CD14-positive monocyte (primary cell): ENCODE results near the gene TCP11L1. TPM values are rescaled to one million over a fixed set of nuclear protein-coding genes. Genes with fewer than 3 reads are reported as not detected.

Experiments used
- DNase-seq, 3 donors: peaks; one replicate each; pipeline ENCODE4 v3.0.0-alpha.2; 2011 to 2022
- H2AFZ ChIP-seq: 2 replicates; pipeline ENCODE4 v1.6.0; 2012; ENCODE audit warnings: mild to moderate bottlenecking, low read depth, low read length, inconsistent platforms; ENCODE audit not compliant: insufficient read depth, poor library complexity, severe bottlenecking
- H3K27ac ChIP-seq, 2 donors: 1 replicate in 1 of 2; 2 replicates in 1 of 2; pipeline ENCODE4 v1.5.1; 2012 to 2013; ENCODE audit warnings: low read length in 2 of 2, control low read depth in 1 of 2, inconsistent platforms in 1 of 2, low read depth in 1 of 2, mild to moderate bottlenecking in 1 of 2
- H3K27me3 ChIP-seq, 2 donors: one replicate each; pipeline versions ENCODE4 v1.6.0 to v1.6.1; 2011 to 2013; ENCODE audit warnings: low read length in 2 of 2; ENCODE audit not compliant: control insufficient read depth in 2 of 2, insufficient read depth in 2 of 2
- H3K36me3 ChIP-seq, 2 donors: replicated peaks in 1 of 2; 1 replicate in 1 of 2; 2 replicates in 1 of 2; pipeline versions ENCODE4 v1.5.1 to v1.6.1; 2012 to 2013; ENCODE audit warnings: low read length in 2 of 2, control low read depth in 1 of 2, inconsistent platforms in 1 of 2, mild to moderate bottlenecking in 1 of 2; ENCODE audit not compliant: insufficient read depth in 2 of 2, control insufficient read depth in 1 of 2
- H3K4me1 ChIP-seq, 2 donors: 1 replicate in 1 of 2; 2 replicates in 1 of 2; pipeline versions ENCODE4 v1.5.1 to v1.6.1; 2012 to 2013; ENCODE audit warnings: low read length in 2 of 2, control low read depth in 1 of 2, inconsistent platforms in 1 of 2, mild to moderate bottlenecking in 1 of 2, moderate library complexity in 1 of 2; ENCODE audit not compliant: insufficient read depth in 2 of 2, control insufficient read depth in 1 of 2
- H3K4me2 ChIP-seq: replicated peaks from 2 replicates; pipeline ENCODE3; 2012; ENCODE audit warnings: low read length, moderate library complexity, mild to moderate bottlenecking; ENCODE audit not compliant: poor library complexity, severe bottlenecking; ENCODE audit errors: extremely low read depth
- H3K4me3 ChIP-seq, 3 experiments: fragments of 200-600 bp in 1 of 3; sonication (generic) in 1 of 3; replicated peaks in 1 of 3; 1 replicate in 2 of 3; 2 replicates in 1 of 3; pipeline ENCODE4 v1.5.1; 2011 to 2013; ENCODE audit warnings: low read length in 3 of 3, mild to moderate bottlenecking in 3 of 3, control low read depth in 2 of 3, low read depth in 2 of 3, inconsistent platforms in 1 of 3, moderate library complexity in 1 of 3
- H3K79me2 ChIP-seq: 2 replicates; pipeline ENCODE4 v1.6.0; 2012; ENCODE audit warnings: mild to moderate bottlenecking, control low read depth, inconsistent platforms, low read length, moderate library complexity; ENCODE audit not compliant: insufficient read depth
- H3K9ac ChIP-seq: 2 replicates; pipeline ENCODE4 v1.6.0; 2017; ENCODE audit warnings: low read length, mild to moderate bottlenecking; ENCODE audit not compliant: insufficient read depth, poor library complexity, severe bottlenecking
- H3K9me3 ChIP-seq, 2 donors: replicated peaks in 1 of 2; 1 replicate in 1 of 2; 2 replicates in 1 of 2; pipeline versions ENCODE4 v1.5.1 to v1.6.1; 2012 to 2013; ENCODE audit warnings: low read length in 2 of 2, control low read depth in 1 of 2; ENCODE audit not compliant: control insufficient read depth in 1 of 2, insufficient read depth in 1 of 2
- H4K20me1 ChIP-seq: 2 replicates; pipeline ENCODE4 v1.6.0; 2012; ENCODE audit warnings: mild to moderate bottlenecking, low read length, control low read depth, moderate library complexity; ENCODE audit not compliant: insufficient read depth
- H3K27ac Mint-ChIP-seq, 7 donors: one replicate each; pipeline ENCODE4 v1.8.0; 2020; ENCODE audit warnings: mild to moderate bottlenecking in 7 of 7, mixed read lengths in 7 of 7, moderate library complexity in 6 of 7, inconsistent platforms in 2 of 7
- H3K27me3 Mint-ChIP-seq, 3 donors: one replicate each; pipeline ENCODE4 v1.8.0; 2021 to 2022; ENCODE audit warnings: low read depth in 3 of 3, mild to moderate bottlenecking in 3 of 3, mixed read lengths in 3 of 3, moderate library complexity in 3 of 3, inconsistent platforms in 1 of 3
- H3K36me3 Mint-ChIP-seq, 2 donors: one replicate each; pipeline ENCODE4 v1.8.0; 2020; ENCODE audit warnings: mixed read lengths in 2 of 2, inconsistent platforms in 1 of 2, mild to moderate bottlenecking in 1 of 2
- H3K4me1 Mint-ChIP-seq: one replicate; pipeline ENCODE4 v1.8.0; 2020; ENCODE audit warnings: mild to moderate bottlenecking, mixed read lengths
- H3K4me3 Mint-ChIP-seq, 2 donors: one replicate each; pipeline ENCODE4 v1.8.0; 2020; ENCODE audit warnings: mild to moderate bottlenecking in 2 of 2, mixed read lengths in 2 of 2, moderate library complexity in 1 of 2
- H3K9me3 Mint-ChIP-seq, 7 donors: one replicate each; pipeline ENCODE4 v1.8.0; 2020 to 2022; ENCODE audit warnings: mixed read lengths in 7 of 7, mild to moderate bottlenecking in 6 of 7, moderate library complexity in 6 of 7, inconsistent platforms in 2 of 7
- WGBS: methylation state at CpG from one replicate; pipeline ENCODE4 v1.1.5; 2013; ENCODE audit warnings: missing lambda C conversion rate; ENCODE audit not compliant: insufficient coverage; 5-methylcytosine and 5-hydroxymethylcytosine counted together
- intact Hi-C, 2 donors: fragments of 100-400 bp; cut with micrococcal nuclease; formaldehyde crosslinking; loops; one replicate each; pipeline versions ENCODE4 v1.15.0 to v1.15.1; 2023
- polyA plus RNA-seq, 3 donors: library from polyadenylated mRNA; depleted of rRNA in 1 of 3; unstranded in 2 of 3; stranded (reverse) in 1 of 3; fragments of 300-500 nt in 2 of 3; fragments of >200 nt in 1 of 3; fragmentation: Illumina TruSeq in 2 of 3; gene quantifications; 1 replicate in 2 of 3; 2 replicates in 1 of 3; pipeline ENCODE4 v1.2.3, GENCODE V29; 2012 to 2021
- TF ChIP-seq, protein P1 (sequence below): fragments of 200-600 bp; IDR thresholded peaks from one replicate; pipeline ENCODE4 v1.8.0; 2022; ENCODE audit warnings: antibody characterized with exemption, mild to moderate bottlenecking

TCP11L1 gene
- polyA plus RNA-seq, 3 donors: 5.1 to 11.2 (median 7.0) TPM

DNA sequence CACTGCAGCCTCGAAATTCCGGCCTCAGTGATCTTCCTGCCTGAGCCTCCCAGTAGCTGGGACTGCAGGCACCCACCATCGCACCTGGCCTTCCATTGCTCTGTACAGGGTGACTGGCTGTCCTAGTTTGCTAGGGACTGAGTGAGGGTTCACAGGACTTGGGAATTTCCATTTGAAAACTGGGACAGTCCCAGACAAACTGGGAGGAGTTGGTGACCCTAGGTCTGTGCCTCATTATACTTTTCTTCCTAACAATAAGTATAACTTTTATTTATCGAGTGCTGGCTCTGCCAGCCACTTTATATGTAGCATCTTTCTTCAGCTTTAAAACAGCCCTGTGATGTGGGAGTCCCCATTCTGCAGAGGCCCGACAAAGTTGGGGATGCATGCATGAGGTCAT is 25.5 kb downstream of the TCP11L1 start:
- Histone ChIP-seq H3K27ac (peak overlapping the region; percentile 65 to 76), H3K79me2 (no peaks in the 10 kb centered on the region), H3K4me1 (peaks cover 32 to 34% of the 10 kb centered on the region in 2 donors), H4K20me1 (no peaks in the 10 kb centered on the region), H3K4me3 (peak overlapping the region in 1 of 3 experiments; percentile 45), H3K36me3 (peaks cover 50 to 58% of the 10 kb centered on the region in 2 donors), H3K4me2 (peak overlapping the region; percentile 55), H3K27me3 (no peaks in the 10 kb centered on the region), H3K9ac (no peak overlapping the region), H3K9me3 (no peaks in the 10 kb centered on the region), H2AFZ (no peak overlapping the region)
- peaks cover 0 to 2% (median 1%) of the 10 kb centered on the region in 3 donors for H3K27me3 Mint-ChIP-seq
- peak overlapping the region; percentile 57 to 72 for H3K4me3 Mint-ChIP-seq
- 92% methylated on average over 4 of the region's 5 CpGs for WGBS
- H3K27ac Mint-ChIP-seq: peak overlapping the region; percentile 82 to 95 (median 93)
- DNase-seq: peak in 1 of 3 donors; percentile 8
- TF ChIP-seq, protein P1, sequence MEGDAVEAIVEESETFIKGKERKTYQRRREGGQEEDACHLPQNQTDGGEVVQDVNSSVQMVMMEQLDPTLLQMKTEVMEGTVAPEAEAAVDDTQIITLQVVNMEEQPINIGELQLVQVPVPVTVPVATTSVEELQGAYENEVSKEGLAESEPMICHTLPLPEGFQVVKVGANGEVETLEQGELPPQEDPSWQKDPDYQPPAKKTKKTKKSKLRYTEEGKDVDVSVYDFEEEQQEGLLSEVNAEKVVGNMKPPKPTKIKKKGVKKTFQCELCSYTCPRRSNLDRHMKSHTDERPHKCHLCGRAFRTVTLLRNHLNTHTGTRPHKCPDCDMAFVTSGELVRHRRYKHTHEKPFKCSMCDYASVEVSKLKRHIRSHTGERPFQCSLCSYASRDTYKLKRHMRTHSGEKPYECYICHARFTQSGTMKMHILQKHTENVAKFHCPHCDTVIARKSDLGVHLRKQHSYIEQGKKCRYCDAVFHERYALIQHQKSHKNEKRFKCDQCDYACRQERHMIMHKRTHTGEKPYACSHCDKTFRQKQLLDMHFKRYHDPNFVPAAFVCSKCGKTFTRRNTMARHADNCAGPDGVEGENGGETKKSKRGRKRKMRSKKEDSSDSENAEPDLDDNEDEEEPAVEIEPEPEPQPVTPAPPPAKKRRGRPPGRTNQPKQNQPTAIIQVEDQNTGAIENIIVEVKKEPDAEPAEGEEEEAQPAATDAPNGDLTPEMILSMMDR: no peak
- peaks cover 47 to 67% of the 10 kb centered on the region in 2 donors for H3K36me3 Mint-ChIP-seq
- peaks cover 35% of the 10 kb centered on the region for H3K4me1 Mint-ChIP-seq
- no peaks in the 10 kb centered on the region for H3K9me3 Mint-ChIP-seq
- intact Hi-C loops: loop anchor here in 1 of 2 donors (1.0 to 5.0 kb wide), 2 partner anchors 48 to 105 kb away; partner anchors contain the start of gene DEPDC7

DNA sequence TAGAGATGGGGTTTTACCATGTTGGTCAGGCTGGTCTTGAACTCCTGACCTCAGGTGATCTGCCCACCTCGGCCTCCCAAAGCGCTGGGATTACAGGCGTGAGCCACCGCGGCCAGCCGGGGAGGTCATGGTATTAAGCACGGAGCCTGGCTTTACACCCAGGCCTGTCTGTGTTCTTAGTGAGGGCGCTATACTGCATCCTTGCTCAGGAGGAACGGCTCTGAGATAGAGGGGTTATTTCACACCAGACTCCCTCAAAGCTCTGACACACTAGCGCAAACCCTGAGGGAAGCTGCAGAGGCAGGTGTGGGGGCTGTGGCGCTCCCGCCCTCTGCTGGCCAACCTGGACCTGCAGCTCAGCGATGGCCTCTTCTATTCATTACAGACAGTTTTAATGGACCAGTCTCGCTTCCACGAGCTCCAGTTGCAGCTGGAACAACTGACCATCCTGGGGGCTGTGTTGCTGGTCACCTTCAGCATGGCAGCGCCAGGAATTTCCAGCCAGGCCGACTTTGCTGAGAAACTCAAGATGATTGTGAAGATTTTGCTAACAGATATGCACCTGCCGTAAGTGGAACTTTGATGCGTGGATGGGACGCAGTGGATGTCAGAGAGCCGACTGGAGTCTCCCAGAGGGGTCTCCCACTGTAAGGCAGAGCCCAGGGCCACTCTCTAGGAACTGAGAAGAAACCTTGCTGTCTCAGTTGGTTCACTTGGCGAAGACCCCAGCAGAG is 26.2 kb downstream of the TCP11L1 start:
- Histone ChIP-seq H3K79me2 (no peaks in the 10 kb centered on the region), H3K9ac (no peak overlapping the region), H2AFZ (no peak overlapping the region), H3K27me3 (no peaks in the 10 kb centered on the region), H4K20me1 (no peaks in the 10 kb centered on the region), H3K9me3 (no peaks in the 10 kb centered on the region), H3K4me2 (no peak overlapping the region), H3K4me1 (peaks cover 32 to 34% of the 10 kb centered on the region in 2 donors), H3K36me3 (peaks cover 47 to 58% of the 10 kb centered on the region in 2 donors), H3K27ac (no peak overlapping the region), H3K4me3 (no peak overlapping the region)
- 86% methylated on average over 14 of the region's 22 CpGs for WGBS
- DNase-seq: peak; percentile 48 to 69 (median 58)
- Mint-ChIP-seq H3K27me3 (peaks cover 0 to 2% (median 1%) of the 10 kb centered on the region in 3 donors), H3K27ac (peak overlapping the region in 4 of 7 donors; percentile 43 to 91 (median 71)), H3K36me3 (peaks cover 47 to 67% of the 10 kb centered on the region in 2 donors), H3K4me1 (peaks cover 35% of the 10 kb centered on the region), H3K4me3 (no peak overlapping the region), H3K9me3 (no peaks in the 10 kb centered on the region)
- TF ChIP-seq, protein P1: peak; percentile 89
- intact Hi-C loops: loop anchor here (1.0 to 2.0 kb wide), 2 partner anchors 105 kb away; no protein-coding TSS in a partner anchor
